K562 (cell line): Measurements from ENCODE around the gene TRIM4.

Experiments
- CTCF ChIP-seq, 3 experiments: IDR thresholded peaks in 2 of 3; conservative IDR thresholded peaks in 1 of 3; 2 replicates each; pipeline ENCODE4 v1.5.1; 2011 to 2012; ENCODE audit warnings: low read length in 3 of 3, mild to moderate bottlenecking in 3 of 3, control low read depth in 2 of 3, improper control_type of control experiment in 1 of 3, inconsistent platforms in 1 of 3, low read depth in 1 of 3, mixed read lengths in 1 of 3, moderate library complexity in 1 of 3; ENCODE audit not compliant: insufficient read depth in 2 of 3
- FOS ChIP-seq: IDR thresholded peaks from 3 replicates; pipeline ENCODE4 v1.6.1; 2011; ENCODE audit not compliant: insufficient read length; ENCODE audit errors: extremely low read depth
- MTA1 ChIP-seq: fragments of 450-650 bp; IDR thresholded peaks from 2 replicates; pipeline ENCODE4 v1.6.1; 2017; ENCODE audit warnings: borderline replicate concordance
- NR4A1 ChIP-seq, 2 experiments: fragments of 250-450 bp in 1 of 2; fragments of 450-650 bp in 1 of 2; sonication (Bioruptor Pico) in 1 of 2; IDR thresholded peaks; 2 replicates each; pipeline versions ENCODE4 v1.4.0 to v1.6.1; 2016 to 2020; ENCODE audit warnings: mild to moderate bottlenecking in 2 of 2, missing compliant biosample characterization in 1 of 2, missing genetic modification characterization in 1 of 2, moderate library complexity in 1 of 2
- OTX1 ChIP-seq: fragments of 450-650 bp; formaldehyde crosslinking; IDR thresholded peaks from 2 replicates; pipeline ENCODE4 v1.4.0; 2022; ENCODE audit warnings: mild to moderate bottlenecking
- PKNOX1 ChIP-seq: fragments of 450-650 bp; IDR thresholded peaks from 2 replicates; pipeline ENCODE4 v1.6.1; 2016
- PRDM10 ChIP-seq: fragments of 450-650 bp; IDR thresholded peaks from 2 replicates; pipeline ENCODE4 v1.6.1; 2018; ENCODE audit not compliant: partially characterized antibody
- SMARCB1 ChIP-seq: IDR thresholded peaks from 2 replicates; pipeline ENCODE4 v1.6.1; 2011; ENCODE audit warnings: improper control_type of control experiment, low read depth; ENCODE audit not compliant: insufficient read length
- SNRNP70 ChIP-seq: fragments of 200-400 bp; formaldehyde crosslinking; optimal IDR thresholded peaks from 2 replicates; pipeline ENCODE3; 2017; ENCODE audit warnings: low read depth, low read length
- XRCC4 ChIP-seq: IDR thresholded peaks from one replicate; pipeline ENCODE4 v1.6.1; 2011; ENCODE audit not compliant: insufficient read depth, insufficient read length; ENCODE audit errors: extremely low read depth
- ZNF175 ChIP-seq: fragments of 200-800 bp; sonication (Bioruptor generic); IDR thresholded peaks from 2 replicates; pipeline ENCODE4 v1.6.1; 2016; ENCODE audit warnings: low read depth, mild to moderate bottlenecking, missing genetic modification characterization, missing compliant biosample characterization
- ZNF224 ChIP-seq: sonication (generic); formaldehyde crosslinking; IDR thresholded peaks from 2 replicates; pipeline ENCODE4 v1.8.0; 2022; ENCODE audit warnings: mild to moderate bottlenecking, missing genetic modification reagents

GRCh38 chr7:99876491-99876890, 42.8 kb downstream of the TRIM4 start:
- TF ChIP-seq PKNOX1 (peak; percentile 51), XRCC4 (no peak), OTX1 (CRISPR knock-in tag) (0 out of 2 replicates have a peak, but pooled peaks have one; percentile 12), SMARCB1 (no peak), CTCF (IDR thresholded peaks at IDR 0.05 in 2 of 3, conservative IDR thresholded peaks at IDR 0.05 in 1 of 3; ENCODE audit: insufficient read depth in 2 of 3, low read depth in 1 of 3, low read length in 3 of 3) (peak; percentile 40 to 60 (median 48); a peak in 5 of 6 replicates), NR4A1 (CRISPR knock-in tag; IDR thresholded peaks at IDR 0.05) (no peak), NR4A1 (tag; IDR thresholded peaks at IDR 0.05) (no peak), SNRNP70 (no peak), FOS (no peak), MTA1 (no peak), ZNF175 (CRISPR knock-in tag) (no peak), ZNF224 (CRISPR knock-in tag) (no peak), PRDM10 (no peak)
